ENCODE measurements around the gene C1GALT1C1L.

DNA sequence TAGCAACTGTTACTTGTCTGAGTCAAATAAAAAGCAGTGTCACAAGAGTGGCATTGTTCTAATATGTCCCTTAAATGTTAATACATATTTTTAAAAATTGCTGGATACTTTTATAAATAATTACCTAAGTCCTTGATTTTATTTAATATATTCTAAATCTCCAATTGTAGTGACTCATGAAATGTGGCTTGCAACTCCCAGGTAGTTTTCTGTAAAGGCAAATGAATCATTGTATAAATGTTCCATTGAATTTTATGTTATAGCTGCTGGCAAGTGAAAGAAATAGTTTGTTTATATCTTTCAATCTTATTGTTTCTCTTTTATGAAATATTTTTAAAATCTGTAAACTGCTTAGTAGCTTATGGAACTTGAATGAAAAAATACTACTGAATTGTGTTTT, 32.7 kb upstream of the C1GALT1C1L start:
- TF ChIP-seq, protein P1, sequence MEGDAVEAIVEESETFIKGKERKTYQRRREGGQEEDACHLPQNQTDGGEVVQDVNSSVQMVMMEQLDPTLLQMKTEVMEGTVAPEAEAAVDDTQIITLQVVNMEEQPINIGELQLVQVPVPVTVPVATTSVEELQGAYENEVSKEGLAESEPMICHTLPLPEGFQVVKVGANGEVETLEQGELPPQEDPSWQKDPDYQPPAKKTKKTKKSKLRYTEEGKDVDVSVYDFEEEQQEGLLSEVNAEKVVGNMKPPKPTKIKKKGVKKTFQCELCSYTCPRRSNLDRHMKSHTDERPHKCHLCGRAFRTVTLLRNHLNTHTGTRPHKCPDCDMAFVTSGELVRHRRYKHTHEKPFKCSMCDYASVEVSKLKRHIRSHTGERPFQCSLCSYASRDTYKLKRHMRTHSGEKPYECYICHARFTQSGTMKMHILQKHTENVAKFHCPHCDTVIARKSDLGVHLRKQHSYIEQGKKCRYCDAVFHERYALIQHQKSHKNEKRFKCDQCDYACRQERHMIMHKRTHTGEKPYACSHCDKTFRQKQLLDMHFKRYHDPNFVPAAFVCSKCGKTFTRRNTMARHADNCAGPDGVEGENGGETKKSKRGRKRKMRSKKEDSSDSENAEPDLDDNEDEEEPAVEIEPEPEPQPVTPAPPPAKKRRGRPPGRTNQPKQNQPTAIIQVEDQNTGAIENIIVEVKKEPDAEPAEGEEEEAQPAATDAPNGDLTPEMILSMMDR (conservative IDR thresholded peaks at IDR 0.05 in 1 of 2, IDR thresholded peaks at IDR 0.05 in 1 of 2; ENCODE audit: extremely low read depth in 1 of 2, insufficient read depth in 1 of 2, low read depth in 1 of 2, low read length in 2 of 2), result no peak
- TF ChIP-seq EZH2 (IDR thresholded peaks at IDR 0.05; ENCODE audit: borderline replicate concordance, low read length), result no peak
